Measurements from ENCODE around the gene COL17A1.

GRCh38 chr10:104069613-104070012, 16.1 kb downstream of the COL17A1 start:
- TF ChIP-seq ZNF274 (IDR thresholded peaks at IDR 0.05; ENCODE audit: low read depth, low read length) (no peak), YY1 (IDR thresholded peaks at IDR 0.05; ENCODE audit: insufficient read depth, insufficient read length) (no peak)

All from NT2/D1 (cell line).